ENCODE measurements around the gene FBH1.

- no peak for TF ChIP-seq EZH2 (IDR thresholded peaks at IDR 0.05; ENCODE audit: borderline replicate concordance, low read length)
- TF ChIP-seq CTCF (IDR thresholded peaks at IDR 0.05; ENCODE audit: low read length), result no peak
Measured at GRCh38 chr10:5927306-5927705, 37.3 kb downstream of the FBH1 start.

Measured in OCI-LY1 (cell line).